Activated CD4-positive, alpha-beta memory T cell treated with anti-CD3 and anti-CD28 coated beads for 36 hours (primary cell): ENCODE results near the gene UMODL1. TPM values are rescaled to one million over a fixed set of nuclear protein-coding genes. Genes with fewer than 3 reads are reported as not detected.

Experiments
- CTCF ChIA-PET: fragments of 350-600 bp; sonication (Branson Sonifier 250); formaldehyde crosslinking; loops from one replicate; lab custom pipeline; 2021; ENCODE audit warnings: antibody characterized with exemption, inconsistent platforms; lab: Charles Lee
- POLR2A ChIA-PET: fragments of 350-600 bp; sonication (Branson Sonifier 250); formaldehyde crosslinking; loops from one replicate; lab custom pipeline; 2021; ENCODE audit warnings: antibody characterized with exemption; lab: Charles Lee
- DNase-seq: peaks from one replicate; pipeline ENCODE4 v3.0.0-alpha.2; 2020
- H3K27ac Mint-ChIP-seq: one replicate; pipeline ENCODE4 v1.8.0; 2021; ENCODE audit warnings: mixed read lengths
- H3K27me3 Mint-ChIP-seq: one replicate; pipeline ENCODE4 v1.8.0; 2021; ENCODE audit warnings: mixed read lengths
- H3K36me3 Mint-ChIP-seq: one replicate; pipeline ENCODE4 v1.8.0; 2021; ENCODE audit warnings: mixed read lengths
- H3K4me1 Mint-ChIP-seq: one replicate; pipeline ENCODE4 v1.8.0; 2021; ENCODE audit warnings: low read depth, mixed read lengths
- H3K4me3 Mint-ChIP-seq: one replicate; pipeline ENCODE4 v1.8.0; 2021; ENCODE audit warnings: mild to moderate bottlenecking, mixed read lengths
- H3K9me3 Mint-ChIP-seq: one replicate; pipeline ENCODE4 v1.8.0; 2021; ENCODE audit warnings: mixed read lengths
- intact Hi-C: fragments of 100-400 bp; cut with micrococcal nuclease; formaldehyde crosslinking; loops from one replicate; pipeline ENCODE4 v1.15.1; 2023
- total RNA-seq, 2 experiments: library from RNA; stranded (reverse); gene quantifications; one replicate each; pipeline ENCODE4 v1.2.3, GENCODE V29; 2021

The UMODL1 gene
- total RNA-seq, 2 experiments from 2014 or later: not detected

DNA sequence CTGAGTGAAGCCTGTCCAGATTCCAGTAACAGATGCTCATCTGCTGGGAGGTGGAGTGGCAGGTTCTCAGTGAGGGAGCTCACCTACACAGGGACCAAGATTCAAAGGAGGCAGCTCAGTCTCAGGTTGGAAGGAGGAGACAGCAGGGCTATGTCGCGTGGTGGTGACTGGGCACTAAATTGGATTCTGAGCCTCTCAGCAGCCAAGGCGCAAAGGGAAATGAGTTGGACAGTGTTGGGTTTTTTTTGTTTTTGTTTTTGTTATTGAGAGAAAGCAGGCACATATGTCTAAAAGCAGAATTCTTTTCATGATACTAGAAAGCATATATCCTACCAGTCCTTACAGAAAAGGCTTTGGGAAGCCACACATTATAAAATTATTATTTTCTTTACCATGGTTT lies 26.2 kb downstream of the UMODL1 start:
- CTCF ChIA-PET: interaction anchor here (1.4 to 2.7 kb wide), 2 partner anchors 11 to 281 kb away, joined by 7 to 11 read pairs; no protein-coding TSS in a partner anchor
- H3K27me3 Mint-ChIP-seq: peaks cover 5% of the 10 kb centered on the region
- intact Hi-C loops: no loop called here
- no peak overlapping the region for H3K4me3 Mint-ChIP-seq
- POLR2A ChIA-PET: no interaction called here
- no peaks in the 10 kb centered on the region for H3K36me3 Mint-ChIP-seq
- H3K27ac Mint-ChIP-seq: no peak overlapping the region
- no peak for DNase-seq
- H3K4me1 Mint-ChIP-seq: no peaks in the 10 kb centered on the region
- H3K9me3 Mint-ChIP-seq: peaks cover 3% of the 10 kb centered on the region

GRCh38 chr21:42097860-42098454 lies 26.8 kb downstream of the UMODL1 start:
- CTCF ChIA-PET: interaction anchor here (1.4 to 2.7 kb wide), 2 partner anchors 10 to 282 kb away, joined by 7 to 11 read pairs; no protein-coding TSS in a partner anchor
- DNase-seq: peak; percentile 32
- intact Hi-C loops: no loop called here
- Mint-ChIP-seq H3K4me1 (no peaks in the 10 kb centered on the region), H3K27me3 (peaks cover 5% of the 10 kb centered on the region), H3K27ac (no peak overlapping the region), H3K4me3 (no peak overlapping the region), H3K36me3 (no peaks in the 10 kb centered on the region), H3K9me3 (peaks cover 3% of the 10 kb centered on the region)
- POLR2A ChIA-PET: no interaction called here

GRCh38 chr21:42098957-42099505 lies 27.9 kb downstream of the UMODL1 start:
- POLR2A ChIA-PET: no interaction called here
- no peak overlapping the region for H3K27ac Mint-ChIP-seq
- no peaks in the 10 kb centered on the region for H3K4me1 Mint-ChIP-seq
- intact Hi-C loops: no loop called here
- no peak overlapping the region for H3K4me3 Mint-ChIP-seq
- peaks cover 5% of the 10 kb centered on the region for H3K27me3 Mint-ChIP-seq
- DNase-seq: no peak
- no peaks in the 10 kb centered on the region for H3K36me3 Mint-ChIP-seq
- CTCF ChIA-PET: interaction anchor here (0.6 to 2.7 kb wide), 2 partner anchors 9 to 19 kb away, joined by 3 to 11 read pairs; no protein-coding TSS in a partner anchor
- H3K9me3 Mint-ChIP-seq: peaks cover 3% of the 10 kb centered on the region

GRCh38 chr21:42101246-42101645 lies 30.1 kb downstream of the UMODL1 start:
- ChIA-PET POLR2A (no interaction called here), CTCF (no interaction called here)
- intact Hi-C loops: no loop called here
- no peaks in the 10 kb centered on the region for H3K4me1 Mint-ChIP-seq
- H3K27ac Mint-ChIP-seq: no peak overlapping the region
- H3K27me3 Mint-ChIP-seq: peaks cover 7% of the 10 kb centered on the region
- H3K4me3 Mint-ChIP-seq: no peak overlapping the region
- no peaks in the 10 kb centered on the region for H3K9me3 Mint-ChIP-seq
- DNase-seq: no peak
- H3K36me3 Mint-ChIP-seq: no peaks in the 10 kb centered on the region

GRCh38 chr21:42102076-42102475 lies 31.0 kb downstream of the UMODL1 start:
- no peak for DNase-seq
- CTCF ChIA-PET: interaction anchor here (3.2 kb wide), 1 partner anchor 16 kb away, joined by 9 read pairs; no protein-coding TSS in a partner anchor
- H3K4me1 Mint-ChIP-seq: no peaks in the 10 kb centered on the region
- POLR2A ChIA-PET: no interaction called here
- H3K27ac Mint-ChIP-seq: no peak overlapping the region
- H3K27me3 Mint-ChIP-seq: peaks cover 6% of the 10 kb centered on the region
- intact Hi-C loops: no loop called here
- H3K36me3 Mint-ChIP-seq: no peaks in the 10 kb centered on the region
- H3K4me3 Mint-ChIP-seq: no peak overlapping the region
- no peaks in the 10 kb centered on the region for H3K9me3 Mint-ChIP-seq

GRCh38 chr21:42102526-42102925 lies 31.4 kb downstream of the UMODL1 start:
- Mint-ChIP-seq H3K4me1 (peaks cover 2% of the 10 kb centered on the region), H3K36me3 (no peaks in the 10 kb centered on the region), H3K27me3 (peaks cover 4% of the 10 kb centered on the region), H3K4me3 (no peak overlapping the region), H3K27ac (no peak overlapping the region), H3K9me3 (no peaks in the 10 kb centered on the region)
- no peak for DNase-seq
- POLR2A ChIA-PET: no interaction called here
- intact Hi-C loops: no loop called here
- CTCF ChIA-PET: interaction anchor here (3.2 kb wide), 1 partner anchor 15 kb away, joined by 9 read pairs; no protein-coding TSS in a partner anchor

GRCh38 chr21:42102991-42103390 lies 31.9 kb downstream of the UMODL1 start:
- Mint-ChIP-seq H3K27ac (no peak overlapping the region), H3K4me1 (peaks cover 6% of the 10 kb centered on the region), H3K9me3 (no peaks in the 10 kb centered on the region), H3K4me3 (no peak overlapping the region), H3K27me3 (peaks cover 4% of the 10 kb centered on the region), H3K36me3 (no peaks in the 10 kb centered on the region)
- intact Hi-C loops: no loop called here
- CTCF ChIA-PET: interaction anchor here (3.2 kb wide), 1 partner anchor 15 kb away, joined by 9 read pairs; no protein-coding TSS in a partner anchor
- no peak for DNase-seq
- POLR2A ChIA-PET: no interaction called here

- CTCF ChIA-PET: interaction anchor here (1.0 to 3.2 kb wide), 3 partner anchors 14 to 287 kb away, joined by 3 to 9 read pairs (median 4); no protein-coding TSS in a partner anchor
- no peaks in the 10 kb centered on the region for H3K36me3 Mint-ChIP-seq
- H3K4me3 Mint-ChIP-seq: no peak overlapping the region
- H3K9me3 Mint-ChIP-seq: no peaks in the 10 kb centered on the region
- no peak overlapping the region for H3K27ac Mint-ChIP-seq
- POLR2A ChIA-PET: no interaction called here
- H3K4me1 Mint-ChIP-seq: peaks cover 10% of the 10 kb centered on the region
- DNase-seq: no peak
- intact Hi-C loops: no loop called here
- H3K27me3 Mint-ChIP-seq: peaks cover 4% of the 10 kb centered on the region
Measured at GRCh38 chr21:42103843-42104242, 32.7 kb downstream of the UMODL1 start.

DNA sequence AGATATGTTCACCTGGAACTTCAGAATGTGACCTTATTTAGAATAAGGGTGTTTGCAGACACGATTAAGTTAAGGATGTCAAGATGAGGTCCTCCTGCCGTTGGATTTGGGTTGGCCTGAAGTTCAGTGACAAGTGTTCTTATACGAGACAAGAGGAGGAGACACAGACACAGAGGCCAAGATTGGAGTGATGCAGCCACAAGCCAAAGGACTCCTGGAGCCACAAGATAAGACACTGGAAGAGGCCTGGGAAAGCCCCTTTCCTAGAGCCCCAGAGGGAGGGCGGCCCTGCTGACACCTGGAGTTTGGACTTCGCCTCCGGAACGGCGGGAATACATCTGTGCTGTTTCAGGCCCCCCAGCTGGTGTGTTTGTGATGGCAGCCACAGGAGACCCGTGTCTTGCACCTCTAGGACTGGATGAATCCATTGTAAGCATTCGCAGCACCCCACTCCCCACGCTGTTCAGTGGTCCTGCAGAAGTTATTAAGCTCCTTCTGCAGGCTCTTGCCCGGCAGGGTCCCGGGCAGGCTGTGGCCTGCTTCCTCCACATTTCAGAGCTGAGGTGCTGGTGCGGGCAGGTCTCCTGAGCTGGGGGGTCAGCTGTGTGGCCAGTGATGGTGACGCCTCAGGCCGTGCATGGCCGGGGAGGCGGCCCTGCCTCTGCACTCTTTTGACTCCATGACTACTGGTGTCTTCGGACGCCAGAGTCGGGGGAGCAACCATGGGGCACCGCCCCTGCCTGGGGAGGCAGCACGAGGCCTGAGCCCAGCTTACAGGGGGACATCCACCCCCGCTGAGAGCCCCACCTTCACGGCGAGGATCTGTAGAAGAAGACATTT lies 34.6 kb downstream of the UMODL1 start:
- Mint-ChIP-seq H3K4me1 (peaks cover 10% of the 10 kb centered on the region), H3K36me3 (no peaks in the 10 kb centered on the region), H3K27me3 (peaks cover 4% of the 10 kb centered on the region), H3K9me3 (no peaks in the 10 kb centered on the region), H3K4me3 (no peak overlapping the region), H3K27ac (no peak overlapping the region)
- no peak for DNase-seq
- POLR2A ChIA-PET: interaction anchor here (1.1 kb wide), 1 partner anchor 10 kb away, joined by 3 read pairs; no protein-coding TSS in a partner anchor
- intact Hi-C loops: loop anchor here (2.0 to 5.0 kb wide), 2 partner anchors 41 to 228 kb away; partner anchors contain the start of gene PRDM15
- CTCF ChIA-PET: interaction anchor here (1.1 to 4.4 kb wide), 3 partner anchors 12 to 289 kb away, joined by 3 to 47 read pairs (median 44); no protein-coding TSS in a partner anchor

DNA sequence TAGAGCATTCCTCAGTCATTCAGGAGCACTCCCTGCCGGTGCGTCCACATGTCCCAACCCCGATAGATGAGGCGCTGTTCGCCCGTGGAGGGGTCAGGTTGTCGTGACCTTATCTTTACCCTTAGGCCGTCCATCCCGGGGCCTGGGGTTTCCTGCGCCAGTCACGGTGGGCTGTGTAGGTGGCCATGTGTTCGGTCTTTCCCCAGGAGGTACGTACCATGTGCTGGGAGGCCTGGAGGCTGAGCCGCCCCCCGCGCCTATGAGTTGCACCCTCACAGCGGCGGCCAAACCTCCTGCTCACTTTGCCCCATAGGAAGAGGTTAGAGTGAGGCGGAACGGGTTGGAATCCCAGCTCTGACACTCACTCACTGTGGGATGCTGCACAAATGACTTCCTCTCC lies 35.3 kb downstream of the UMODL1 start:
- H3K9me3 Mint-ChIP-seq: no peaks in the 10 kb centered on the region

DNA sequence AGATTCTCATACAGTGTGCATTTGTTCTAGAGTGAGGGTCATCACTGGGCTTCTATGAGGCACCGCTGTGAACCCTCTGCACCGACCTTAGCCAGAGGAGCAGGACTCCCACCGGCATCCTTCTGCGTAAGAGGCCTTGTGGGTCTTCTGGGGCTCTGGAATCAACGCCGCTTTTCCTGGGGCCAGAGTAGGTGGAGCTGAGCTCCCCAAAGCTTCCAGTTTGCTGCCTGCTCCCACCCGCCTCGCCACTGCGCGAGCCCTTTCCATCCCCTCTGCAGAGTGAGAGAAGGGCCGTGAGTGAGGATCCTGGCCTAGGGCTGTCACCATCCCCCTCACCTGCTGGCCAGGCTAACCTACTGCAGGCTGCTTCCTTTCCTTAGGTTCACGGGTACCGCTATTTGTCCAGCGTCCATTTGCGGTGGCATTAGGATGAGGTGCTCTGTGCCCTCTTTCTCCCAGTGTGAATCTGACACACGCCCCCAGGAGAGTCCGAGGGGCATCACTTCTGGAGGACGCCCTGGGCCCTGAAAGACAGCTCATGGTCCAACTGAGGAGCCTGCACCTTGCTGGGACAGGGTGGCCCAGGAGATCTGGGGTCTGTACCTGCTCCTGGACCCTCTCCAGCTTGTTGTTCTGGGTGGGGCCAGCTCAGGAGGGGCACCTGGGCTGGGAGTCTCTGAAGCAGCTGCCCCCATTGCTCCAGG lies 36.2 kb downstream of the UMODL1 start:
- H3K36me3 Mint-ChIP-seq: no peaks in the 10 kb centered on the region
- no peaks in the 10 kb centered on the region for H3K9me3 Mint-ChIP-seq
- H3K4me3 Mint-ChIP-seq: no peak overlapping the region
- ChIA-PET POLR2A (interaction anchor here (0.9 to 1.3 kb wide), 2 partner anchors 105 to 282 kb away, joined by 3 read pairs; no protein-coding TSS in a partner anchor), CTCF (interaction anchor here (0.6 to 4.4 kb wide), 43 partner anchors 10 to 824 kb away, joined by 3 to 47 read pairs (median 5); partner anchors contain the start of genes PRDM15 and ZBTB21)
- DNase-seq: no peak
- H3K27ac Mint-ChIP-seq: no peak overlapping the region
- peaks cover 1% of the 10 kb centered on the region for H3K27me3 Mint-ChIP-seq
- intact Hi-C loops: loop anchor here (2.0 to 5.0 kb wide), 2 partner anchors 43 to 230 kb away; partner anchors contain the start of gene PRDM15
- peaks cover 10% of the 10 kb centered on the region for H3K4me1 Mint-ChIP-seq

More for the DNA sequence above, 35.3 kb downstream of the UMODL1 start:
- H3K27ac Mint-ChIP-seq: no peak overlapping the region
- no peaks in the 10 kb centered on the region for H3K36me3 Mint-ChIP-seq
- DNase-seq: no peak
- peaks cover 10% of the 10 kb centered on the region for H3K4me1 Mint-ChIP-seq
- H3K4me3 Mint-ChIP-seq: no peak overlapping the region
- H3K27me3 Mint-ChIP-seq: peaks cover 3% of the 10 kb centered on the region
- CTCF ChIA-PET: interaction anchor here (1.1 to 4.4 kb wide), 3 partner anchors 11 to 290 kb away, joined by 3 to 47 read pairs (median 44); no protein-coding TSS in a partner anchor
- intact Hi-C loops: loop anchor here (2.0 to 5.0 kb wide), 2 partner anchors 42 to 229 kb away; partner anchors contain the start of gene PRDM15
- POLR2A ChIA-PET: interaction anchor here (1.1 kb wide), 1 partner anchor 10 kb away, joined by 3 read pairs; no protein-coding TSS in a partner anchor
